ENCODE data around the gene LRRC32. TPM values are rescaled to one million over a fixed set of nuclear protein-coding genes. Genes with fewer than 3 reads are reported as not detected.

LRRC32 gene
- total RNA-seq, 1 experiment from 2014 or later: 0.27 TPM

GRCh38 chr11:76685831-76686230, 15.3 kb upstream of the LRRC32 start:
- Mint-ChIP-seq H3K4me1 (ENCODE audit: low read depth, unreplicated experiment) (no peaks in the 10 kb centered on the region), H3K4me3 (ENCODE audit: unreplicated experiment) (no peak overlapping the region), H3K27me3 (ENCODE audit: insufficient read depth, unreplicated experiment) (peaks cover 6% of the 10 kb centered on the region), H3K36me3 (ENCODE audit: insufficient read depth, unreplicated experiment) (no peaks in the 10 kb centered on the region), H3K27ac (ENCODE audit: unreplicated experiment) (no peak overlapping the region), H3K9me3 (ENCODE audit: unreplicated experiment) (peaks cover 15% of the 10 kb centered on the region)
- DNase-seq: no peak
- TF ChIP-seq CTCF (IDR thresholded peaks at IDR 0.05; ENCODE audit: insufficient read depth in 1 of 2, low read depth in 1 of 2, low read length in 1 of 2, severe bottlenecking in 1 of 2, unreplicated experiment in 1 of 2): no peak
- Histone ChIP-seq H3K27me3 (replicated peaks; ENCODE audit: control insufficient read depth, insufficient read depth, low read length) (no peaks in the 10 kb centered on the region), H3K4me1 (no peaks in the 10 kb centered on the region), H3K36me3 (ENCODE audit: control insufficient read depth, insufficient read depth, low read length) (no peaks in the 10 kb centered on the region), H3K9me3 (peaks cover 8% of the 10 kb centered on the region), H3K4me3 (ENCODE audit: low read depth, low read length) (no peak overlapping the region)
- ChIA-PET CTCF (interaction anchor here (0.6 to 1.1 kb wide), 4 partner anchors 87 to 477 kb away, joined by 3 to 6 read pairs (median 4); no protein-coding TSS in a partner anchor), POLR2A (interaction anchor here (0.6 to 0.7 kb wide), 2 partner anchors 9 to 195 kb away, joined by 3 read pairs; no protein-coding TSS in a partner anchor)
- intact Hi-C loops (cut with micrococcal nuclease; ENCODE audit: unreplicated experiment): loop anchor here (10.0 kb wide), 1 partner anchor 791 kb away; no protein-coding TSS in a partner anchor
- BruUV-seq (replicated peaks): no TSS peak

GRCh38 chr11:76685237-76685636, 14.7 kb upstream of the LRRC32 start:
- POLR2A ChIA-PET: no interaction called here
- no peaks in the 10 kb centered on the region for H3K4me1 ChIP-seq
- intact Hi-C loops (cut with micrococcal nuclease; ENCODE audit: unreplicated experiment): loop anchor here (10.0 kb wide), 1 partner anchor 790 kb away; no protein-coding TSS in a partner anchor
- no peaks in the 10 kb centered on the region for H3K4me1 Mint-ChIP-seq (ENCODE audit: low read depth, unreplicated experiment)
- peaks cover 6% of the 10 kb centered on the region for H3K27me3 Mint-ChIP-seq (ENCODE audit: insufficient read depth, unreplicated experiment)
- no peaks in the 10 kb centered on the region for H3K27me3 ChIP-seq (replicated peaks; ENCODE audit: control insufficient read depth, insufficient read depth, low read length)
- no peak for DNase-seq
- no peak overlapping the region for H3K4me3 ChIP-seq (ENCODE audit: low read depth, low read length)
- peaks cover 15% of the 10 kb centered on the region for H3K9me3 Mint-ChIP-seq (ENCODE audit: unreplicated experiment)
- peaks cover 8% of the 10 kb centered on the region for H3K9me3 ChIP-seq
- H3K27ac Mint-ChIP-seq (ENCODE audit: unreplicated experiment): no peak overlapping the region
- H3K36me3 Mint-ChIP-seq (ENCODE audit: insufficient read depth, unreplicated experiment): no peaks in the 10 kb centered on the region
- no peaks in the 10 kb centered on the region for H3K36me3 ChIP-seq (ENCODE audit: control insufficient read depth, insufficient read depth, low read length)
- TF ChIP-seq CTCF (IDR thresholded peaks at IDR 0.05; ENCODE audit: insufficient read depth in 1 of 2, low read depth in 1 of 2, low read length in 1 of 2, severe bottlenecking in 1 of 2, unreplicated experiment in 1 of 2): no peak
- CTCF ChIA-PET: interaction anchor here (1.1 to 1.3 kb wide), 2 partner anchors 9 to 476 kb away, joined by 3 read pairs; no protein-coding TSS in a partner anchor
- BruUV-seq (replicated peaks): no TSS peak
- no peak overlapping the region for H3K4me3 Mint-ChIP-seq (ENCODE audit: unreplicated experiment)

GRCh38 chr11:76684516-76684915, 14.0 kb upstream of the LRRC32 start:
- Mint-ChIP-seq H3K9me3 (ENCODE audit: unreplicated experiment) (peaks cover 15% of the 10 kb centered on the region), H3K27ac (ENCODE audit: unreplicated experiment) (no peak overlapping the region), H3K36me3 (ENCODE audit: insufficient read depth, unreplicated experiment) (no peaks in the 10 kb centered on the region), H3K4me1 (ENCODE audit: low read depth, unreplicated experiment) (no peaks in the 10 kb centered on the region), H3K4me3 (ENCODE audit: unreplicated experiment) (no peak overlapping the region), H3K27me3 (ENCODE audit: insufficient read depth, unreplicated experiment) (peaks cover 6% of the 10 kb centered on the region)
- intact Hi-C loops (cut with micrococcal nuclease; ENCODE audit: unreplicated experiment): loop anchor here (10.0 kb wide), 1 partner anchor 790 kb away; no protein-coding TSS in a partner anchor
- no peak overlapping the region for H3K4me3 ChIP-seq (ENCODE audit: low read depth, low read length)
- H3K4me1 ChIP-seq: no peaks in the 10 kb centered on the region
- TF ChIP-seq CTCF (IDR thresholded peaks at IDR 0.05; ENCODE audit: insufficient read depth in 1 of 2, low read depth in 1 of 2, low read length in 1 of 2, severe bottlenecking in 1 of 2, unreplicated experiment in 1 of 2): no peak
- BruUV-seq (replicated peaks): no TSS peak
- DNase-seq: peak in 1 of 2 experiments; percentile 29
- ChIA-PET CTCF (interaction anchor here (0.6 to 1.3 kb wide), 3 partner anchors 8 to 475 kb away, joined by 3 to 7 read pairs (median 3); no protein-coding TSS in a partner anchor), POLR2A (no interaction called here)
- H3K27me3 ChIP-seq (replicated peaks; ENCODE audit: control insufficient read depth, insufficient read depth, low read length): no peaks in the 10 kb centered on the region
- H3K36me3 ChIP-seq (ENCODE audit: control insufficient read depth, insufficient read depth, low read length): no peaks in the 10 kb centered on the region
- H3K9me3 ChIP-seq: peaks cover 8% of the 10 kb centered on the region

Data from Caco-2 (cell line).